Measurements from ENCODE around the gene KDM5C. TPM values are rescaled to one million over a fixed set of nuclear protein-coding genes. Genes with fewer than 3 reads are reported as not detected.

The KDM5C gene
- total and polyA plus RNA-seq, 2 experiments from 2014 or later = 74.5 to 144 TPM

DNA sequence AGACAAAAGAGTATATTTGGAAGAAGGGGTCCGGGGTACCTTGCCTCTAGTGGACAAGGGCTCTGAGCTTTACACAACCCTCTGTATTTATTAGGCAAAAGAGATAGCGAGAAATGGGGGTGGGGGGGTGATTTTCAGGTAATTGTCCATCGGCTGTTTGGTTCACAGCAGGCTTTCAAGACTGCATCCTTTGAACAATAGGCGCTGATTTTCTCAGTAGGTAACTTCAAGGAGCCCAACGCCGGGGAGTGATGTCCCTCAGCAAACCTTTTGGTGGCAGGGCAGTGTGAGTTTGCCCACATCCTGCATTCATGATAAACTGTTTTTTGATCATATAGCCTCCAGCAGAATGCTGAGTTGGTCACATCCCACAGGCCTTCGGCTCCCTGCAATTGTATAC is 61.6 kb downstream of the KDM5C start:
- 68% methylated on average over 7 of the region's 7 CpGs for WGBS (ENCODE audit: low lambda C conversion rate, missing lambda C conversion rate)
- Histone ChIP-seq H3K27ac (no peak overlapping the region), H2AFZ (no peak overlapping the region), H3K9me2 (replicated peaks; ENCODE audit: insufficient read depth) (no peaks in the 10 kb centered on the region), H3K36me3 (replicated peaks; ENCODE audit: insufficient read depth, low read depth) (no peaks in the 10 kb centered on the region), H3K4me2 (no peak overlapping the region), H3K9me3 (ENCODE audit: low read depth) (no peaks in the 10 kb centered on the region), H4K20me1 (ENCODE audit: insufficient read depth, poor library complexity, severe bottlenecking) (no peaks in the 10 kb centered on the region), H3K79me2 (no peaks in the 10 kb centered on the region), H3K27me3 (no peaks in the 10 kb centered on the region), H3K4me3 (no peak overlapping the region), H3K4me1 (ENCODE audit: insufficient read depth) (no peaks in the 10 kb centered on the region)
- DNase-seq (ENCODE audit: low spot score) = no peak
- TF ChIP-seq EZH2 (IDR thresholded peaks at IDR 0.05; ENCODE audit: borderline replicate concordance) (no peak), EZH2phosphoT487 (IDR thresholded peaks at IDR 0.05; ENCODE audit: low read depth, severe bottlenecking, unreplicated experiment) (no peak)
- TF ChIP-seq, protein P1, sequence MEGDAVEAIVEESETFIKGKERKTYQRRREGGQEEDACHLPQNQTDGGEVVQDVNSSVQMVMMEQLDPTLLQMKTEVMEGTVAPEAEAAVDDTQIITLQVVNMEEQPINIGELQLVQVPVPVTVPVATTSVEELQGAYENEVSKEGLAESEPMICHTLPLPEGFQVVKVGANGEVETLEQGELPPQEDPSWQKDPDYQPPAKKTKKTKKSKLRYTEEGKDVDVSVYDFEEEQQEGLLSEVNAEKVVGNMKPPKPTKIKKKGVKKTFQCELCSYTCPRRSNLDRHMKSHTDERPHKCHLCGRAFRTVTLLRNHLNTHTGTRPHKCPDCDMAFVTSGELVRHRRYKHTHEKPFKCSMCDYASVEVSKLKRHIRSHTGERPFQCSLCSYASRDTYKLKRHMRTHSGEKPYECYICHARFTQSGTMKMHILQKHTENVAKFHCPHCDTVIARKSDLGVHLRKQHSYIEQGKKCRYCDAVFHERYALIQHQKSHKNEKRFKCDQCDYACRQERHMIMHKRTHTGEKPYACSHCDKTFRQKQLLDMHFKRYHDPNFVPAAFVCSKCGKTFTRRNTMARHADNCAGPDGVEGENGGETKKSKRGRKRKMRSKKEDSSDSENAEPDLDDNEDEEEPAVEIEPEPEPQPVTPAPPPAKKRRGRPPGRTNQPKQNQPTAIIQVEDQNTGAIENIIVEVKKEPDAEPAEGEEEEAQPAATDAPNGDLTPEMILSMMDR (IDR thresholded peaks at IDR 0.05; ENCODE audit: poor library complexity) = no peak

DNA sequence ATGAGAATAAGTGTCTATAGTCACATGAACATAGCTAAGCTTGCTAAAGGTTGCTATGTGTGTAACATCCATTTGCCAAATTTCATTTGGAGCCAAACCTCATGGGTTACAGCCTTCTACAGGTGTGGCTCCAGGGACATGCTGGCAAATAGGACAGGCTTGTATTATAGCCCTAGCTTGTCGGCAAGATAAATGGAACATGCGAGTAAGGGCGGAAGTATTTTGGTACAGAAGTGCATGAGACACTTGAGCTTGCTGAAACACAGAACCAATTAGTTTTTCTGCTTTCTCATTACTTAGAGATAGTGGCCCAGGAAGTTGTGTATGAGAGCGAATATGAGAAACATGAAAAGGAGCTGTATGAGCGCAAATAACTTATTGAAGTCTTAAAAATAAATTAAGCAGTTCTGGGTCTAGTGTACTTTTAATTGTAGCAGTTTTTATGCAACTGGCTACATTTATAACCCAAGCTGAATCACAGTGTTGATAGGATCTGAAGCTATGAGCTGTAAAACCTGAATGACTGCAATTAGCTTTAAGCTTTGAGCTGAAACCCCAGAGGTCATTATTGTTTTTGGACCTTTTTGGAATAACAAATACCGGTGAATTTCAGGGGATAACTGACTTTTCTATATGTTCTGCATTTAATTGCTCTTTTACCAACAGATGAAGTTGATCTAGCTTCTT is 64.6 kb downstream of the KDM5C start:
- no peaks in the 10 kb centered on the region for H3K9me2 ChIP-seq (replicated peaks; ENCODE audit: insufficient read depth)
- H3K4me2 ChIP-seq = no peak overlapping the region
- H4K20me1 ChIP-seq (ENCODE audit: insufficient read depth, poor library complexity, severe bottlenecking) = no peaks in the 10 kb centered on the region
- H3K27ac ChIP-seq = no peak overlapping the region
- H2AFZ ChIP-seq = no peak overlapping the region
- DNase-seq (ENCODE audit: low spot score) = no peak
- no peak overlapping the region for H3K4me3 ChIP-seq
- no peaks in the 10 kb centered on the region for H3K79me2 ChIP-seq
- H3K4me1 ChIP-seq (ENCODE audit: insufficient read depth) = no peaks in the 10 kb centered on the region
- H3K36me3 ChIP-seq (replicated peaks; ENCODE audit: insufficient read depth, low read depth) = no peaks in the 10 kb centered on the region
- TF ChIP-seq, protein P1 (IDR thresholded peaks at IDR 0.05; ENCODE audit: poor library complexity) = no peak
- no peaks in the 10 kb centered on the region for H3K27me3 ChIP-seq
- 74% methylated on average over 6 of the region's 6 CpGs for WGBS (ENCODE audit: low lambda C conversion rate, missing lambda C conversion rate)
- H3K9me3 ChIP-seq (ENCODE audit: low read depth) = no peaks in the 10 kb centered on the region

DNA sequence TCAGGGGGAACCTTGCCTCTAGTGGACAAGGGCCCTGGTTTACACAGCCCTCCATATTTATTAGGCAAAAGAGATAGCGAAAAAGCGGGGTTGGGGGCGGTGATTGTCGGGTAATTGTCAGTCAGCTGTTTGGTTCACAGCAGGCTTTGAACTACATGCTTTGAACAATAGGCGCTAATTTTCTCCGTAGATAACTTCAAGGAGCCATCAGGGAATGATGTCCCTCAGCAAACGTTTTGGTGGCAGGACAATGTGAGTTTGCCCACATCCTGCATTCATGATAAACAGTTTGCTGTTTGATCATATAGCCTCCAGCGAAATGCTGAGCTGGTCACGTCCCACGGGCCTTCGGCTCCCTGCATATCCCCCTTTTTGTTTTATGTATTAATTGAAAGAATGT is 65.8 kb downstream of the KDM5C start:
- Histone ChIP-seq H4K20me1 (ENCODE audit: insufficient read depth, poor library complexity, severe bottlenecking) (no peaks in the 10 kb centered on the region), H3K4me2 (no peak overlapping the region), H3K9me2 (replicated peaks; ENCODE audit: insufficient read depth) (no peaks in the 10 kb centered on the region), H3K79me2 (no peaks in the 10 kb centered on the region), H3K36me3 (replicated peaks; ENCODE audit: insufficient read depth, low read depth) (no peaks in the 10 kb centered on the region), H3K27me3 (no peaks in the 10 kb centered on the region), H3K4me1 (ENCODE audit: insufficient read depth) (no peaks in the 10 kb centered on the region), H2AFZ (no peak overlapping the region), H3K9me3 (ENCODE audit: low read depth) (no peaks in the 10 kb centered on the region), H3K4me3 (no peak overlapping the region), H3K27ac (no peak overlapping the region)
- TF ChIP-seq EZH2phosphoT487 (IDR thresholded peaks at IDR 0.05; ENCODE audit: low read depth, severe bottlenecking, unreplicated experiment) (no peak), EZH2 (IDR thresholded peaks at IDR 0.05; ENCODE audit: borderline replicate concordance) (no peak)
- TF ChIP-seq, protein P1 (IDR thresholded peaks at IDR 0.05; ENCODE audit: poor library complexity) = no peak
- WGBS (ENCODE audit: low lambda C conversion rate, missing lambda C conversion rate) = 76% methylated on average over 11 of the region's 11 CpGs
- DNase-seq (ENCODE audit: low spot score) = no peak
